Measurements from ENCODE around the gene ACTG1. TPM values are rescaled to one million over a fixed set of nuclear protein-coding genes. Genes with fewer than 3 reads are reported as not detected.
A peak's percentile ranks its signal among the peaks of the same experiment; 100 is the strongest.

Gene ACTG1
- total and polyA plus RNA-seq, 2 of the 13 experiments (the other 11 are each of a cell fraction or from before 2014, with no cell fraction given): 973 to 1,138 TPM

GRCh38 chr17:81487487-81488275 lies 24.9 kb downstream of the ACTG1 start (continued):
- TF ChIP-seq, protein P1, sequence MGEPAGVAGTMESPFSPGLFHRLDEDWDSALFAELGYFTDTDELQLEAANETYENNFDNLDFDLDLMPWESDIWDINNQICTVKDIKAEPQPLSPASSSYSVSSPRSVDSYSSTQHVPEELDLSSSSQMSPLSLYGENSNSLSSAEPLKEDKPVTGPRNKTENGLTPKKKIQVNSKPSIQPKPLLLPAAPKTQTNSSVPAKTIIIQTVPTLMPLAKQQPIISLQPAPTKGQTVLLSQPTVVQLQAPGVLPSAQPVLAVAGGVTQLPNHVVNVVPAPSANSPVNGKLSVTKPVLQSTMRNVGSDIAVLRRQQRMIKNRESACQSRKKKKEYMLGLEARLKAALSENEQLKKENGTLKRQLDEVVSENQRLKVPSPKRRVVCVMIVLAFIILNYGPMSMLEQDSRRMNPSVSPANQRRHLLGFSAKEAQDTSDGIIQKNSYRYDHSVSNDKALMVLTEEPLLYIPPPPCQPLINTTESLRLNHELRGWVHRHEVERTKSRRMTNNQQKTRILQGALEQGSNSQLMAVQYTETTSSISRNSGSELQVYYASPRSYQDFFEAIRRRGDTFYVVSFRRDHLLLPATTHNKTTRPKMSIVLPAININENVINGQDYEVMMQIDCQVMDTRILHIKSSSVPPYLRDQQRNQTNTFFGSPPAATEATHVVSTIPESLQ (CRISPR knock-in tag; conservative IDR thresholded peaks at IDR 0.05): no peak
- TF ChIP-seq, protein P2, sequence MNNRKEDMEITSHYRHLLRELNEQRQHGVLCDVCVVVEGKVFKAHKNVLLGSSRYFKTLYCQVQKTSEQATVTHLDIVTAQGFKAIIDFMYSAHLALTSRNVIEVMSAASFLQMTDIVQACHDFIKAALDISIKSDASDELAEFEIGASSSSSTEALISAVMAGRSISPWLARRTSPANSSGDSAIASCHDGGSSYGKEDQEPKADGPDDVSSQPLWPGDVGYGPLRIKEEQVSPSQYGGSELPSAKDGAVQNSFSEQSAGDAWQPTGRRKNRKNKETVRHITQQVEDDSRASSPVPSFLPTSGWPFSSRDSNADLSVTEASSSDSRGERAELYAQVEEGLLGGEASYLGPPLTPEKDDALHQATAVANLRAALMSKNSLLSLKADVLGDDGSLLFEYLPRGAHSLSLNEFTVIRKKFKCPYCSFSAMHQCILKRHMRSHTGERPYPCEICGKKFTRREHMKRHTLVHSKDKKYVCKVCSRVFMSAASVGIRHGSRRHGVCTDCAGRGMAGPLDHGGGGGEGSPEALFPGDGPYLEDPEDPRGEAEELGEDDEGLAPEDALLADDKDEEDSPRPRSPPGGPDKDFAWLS (CRISPR knock-in tag; IDR thresholded peaks at IDR 0.05; ENCODE audit: borderline replicate concordance): no peak; the same call in 1 of the 2 replicates
- TF ChIP-seq ZIK1 (CRISPR knock-in tag; IDR thresholded peaks at IDR 0.05; ENCODE audit: borderline replicate concordance, low read depth) (peak; percentile 49; the same call in 1 of the 2 replicates), SP4 (CRISPR knock-in tag; IDR thresholded peaks at IDR 0.05) (peak; percentile 72), TCF12 (IDR thresholded peaks at IDR 0.05) (no peak), TCF12 (CRISPR knock-in tag; IDR thresholded peaks at IDR 0.05) (peak; percentile 64; the same call in 1 of the 2 replicates), MTA3 (CRISPR knock-in tag; IDR thresholded peaks at IDR 0.05) (no peak), ZMAT3 (CRISPR knock-in tag; conservative IDR thresholded peaks at IDR 0.05) (0 out of 2 replicates have a peak, but pooled peaks have one; percentile 42), ZFY (CRISPR knock-in tag; IDR thresholded peaks at IDR 0.05) (peak; percentile 84), HCFC1 (IDR thresholded peaks at IDR 0.05; ENCODE audit: low read depth, low read length) (no peak; the same call in 1 of the 2 replicates), DMAP1 (CRISPR knock-in tag; IDR thresholded peaks at IDR 0.05) (no peak; the same call in 1 of the 2 replicates), PCBP1 (IDR thresholded peaks at IDR 0.05; ENCODE audit: borderline replicate concordance, low read depth, low read length) (no peak), GTF3A (CRISPR knock-in tag; conservative IDR thresholded peaks at IDR 0.05) (no peak), ATF7 (IDR thresholded peaks at IDR 0.05) (no peak), ATF7 (CRISPR knock-in tag; IDR thresholded peaks at IDR 0.05) (peak; percentile 43; the same call in 1 of the 2 replicates), ZNF790 (CRISPR knock-in tag; IDR thresholded peaks at IDR 0.05; ENCODE audit: borderline replicate concordance) (peak; percentile 76; the same call in 1 of the 2 replicates), ZSCAN30 (CRISPR knock-in tag; IDR thresholded peaks at IDR 0.05) (no peak), ZMYM2 (CRISPR knock-in tag; IDR thresholded peaks at IDR 0.05) (peak; percentile 36; the same call in 1 of the 2 replicates), HNRNPLL (IDR thresholded peaks at IDR 0.05; ENCODE audit: low read depth, low read length, poor library complexity, severe bottlenecking) (no peak), ATF2 (CRISPR knock-in tag; IDR thresholded peaks at IDR 0.05) (no peak), NR2C2 (CRISPR knock-in tag; IDR thresholded peaks at IDR 0.05; ENCODE audit: borderline replicate concordance) (no peak)
- TF ChIP-seq, protein P3, sequence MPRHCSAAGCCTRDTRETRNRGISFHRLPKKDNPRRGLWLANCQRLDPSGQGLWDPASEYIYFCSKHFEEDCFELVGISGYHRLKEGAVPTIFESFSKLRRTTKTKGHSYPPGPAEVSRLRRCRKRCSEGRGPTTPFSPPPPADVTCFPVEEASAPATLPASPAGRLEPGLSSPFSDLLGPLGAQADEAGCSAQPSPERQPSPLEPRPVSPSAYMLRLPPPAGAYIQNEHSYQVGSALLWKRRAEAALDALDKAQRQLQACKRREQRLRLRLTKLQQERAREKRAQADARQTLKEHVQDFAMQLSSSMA (CRISPR knock-in tag; IDR thresholded peaks at IDR 0.05): no peak; the same call in 1 of the 2 replicates
- TF ChIP-seq, protein P4, sequence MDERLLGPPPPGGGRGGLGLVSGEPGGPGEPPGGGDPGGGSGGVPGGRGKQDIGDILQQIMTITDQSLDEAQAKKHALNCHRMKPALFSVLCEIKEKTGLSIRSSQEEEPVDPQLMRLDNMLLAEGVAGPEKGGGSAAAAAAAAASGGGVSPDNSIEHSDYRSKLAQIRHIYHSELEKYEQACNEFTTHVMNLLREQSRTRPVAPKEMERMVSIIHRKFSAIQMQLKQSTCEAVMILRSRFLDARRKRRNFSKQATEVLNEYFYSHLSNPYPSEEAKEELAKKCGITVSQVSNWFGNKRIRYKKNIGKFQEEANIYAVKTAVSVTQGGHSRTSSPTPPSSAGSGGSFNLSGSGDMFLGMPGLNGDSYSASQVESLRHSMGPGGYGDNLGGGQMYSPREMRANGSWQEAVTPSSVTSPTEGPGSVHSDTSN (CRISPR knock-in tag; IDR thresholded peaks at IDR 0.05): no peak
